ENCODE results near the gene HSP90AB1.
A peak's percentile ranks its signal among the peaks of the same experiment; 100 is the strongest.
"Not testable (repeated sequence)": the region's sequence is repeated elsewhere in the genome, so short reads cannot be mapped to it uniquely, and the experiment has no call there.

The HSP90AB1 gene

GRCh38 chr6:44222486-44223318 lies 24.2 kb upstream of the HSP90AB1 start:
- DNase-seq (ENCODE audit: low read depth), result no peak

DNA sequence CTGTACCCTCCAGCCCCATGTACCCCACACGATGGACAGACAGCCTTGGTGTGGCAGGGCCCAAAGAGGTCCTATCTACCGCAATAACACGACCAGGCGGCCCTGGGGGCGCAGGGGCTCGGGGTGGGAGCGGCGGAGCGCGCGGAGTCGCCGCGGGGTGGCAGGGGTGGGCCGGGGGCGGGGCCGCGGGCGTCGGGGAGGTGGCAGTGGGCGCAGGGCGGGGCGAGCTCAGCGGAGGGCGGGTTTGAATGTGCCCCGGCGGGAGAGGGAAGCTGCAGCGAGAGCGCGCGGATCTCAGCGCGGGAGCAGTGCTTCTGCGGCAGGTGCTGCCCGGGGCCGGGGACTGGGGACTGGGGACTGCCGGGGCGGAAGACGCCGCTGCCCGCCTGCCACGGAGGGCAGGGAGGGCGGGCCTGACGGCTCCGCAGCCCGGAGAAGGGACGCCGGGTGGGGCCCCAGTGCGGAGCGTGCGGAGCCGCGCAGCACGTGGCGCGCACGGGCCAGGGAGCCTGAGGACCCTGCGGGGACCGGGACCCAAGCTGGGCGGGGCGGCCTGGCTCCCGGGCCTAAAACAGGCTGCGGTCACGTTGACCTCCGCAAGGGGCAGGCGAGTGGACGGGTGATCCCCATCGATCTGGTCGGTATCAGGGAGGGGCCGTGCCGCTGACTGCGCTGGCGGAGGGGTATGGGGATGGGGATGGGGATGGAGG lies 23.4 kb upstream of the HSP90AB1 start, which contains the start of gene SLC29A1:
Gene SLC29A1 (plus strand): TSS at position 277 of the 710 bp plus-strand sequence. CDS start 3,719 bp downstream, outside the sequence.
- DNase-seq (ENCODE audit: low read depth), result peak; percentile 75

DNA sequence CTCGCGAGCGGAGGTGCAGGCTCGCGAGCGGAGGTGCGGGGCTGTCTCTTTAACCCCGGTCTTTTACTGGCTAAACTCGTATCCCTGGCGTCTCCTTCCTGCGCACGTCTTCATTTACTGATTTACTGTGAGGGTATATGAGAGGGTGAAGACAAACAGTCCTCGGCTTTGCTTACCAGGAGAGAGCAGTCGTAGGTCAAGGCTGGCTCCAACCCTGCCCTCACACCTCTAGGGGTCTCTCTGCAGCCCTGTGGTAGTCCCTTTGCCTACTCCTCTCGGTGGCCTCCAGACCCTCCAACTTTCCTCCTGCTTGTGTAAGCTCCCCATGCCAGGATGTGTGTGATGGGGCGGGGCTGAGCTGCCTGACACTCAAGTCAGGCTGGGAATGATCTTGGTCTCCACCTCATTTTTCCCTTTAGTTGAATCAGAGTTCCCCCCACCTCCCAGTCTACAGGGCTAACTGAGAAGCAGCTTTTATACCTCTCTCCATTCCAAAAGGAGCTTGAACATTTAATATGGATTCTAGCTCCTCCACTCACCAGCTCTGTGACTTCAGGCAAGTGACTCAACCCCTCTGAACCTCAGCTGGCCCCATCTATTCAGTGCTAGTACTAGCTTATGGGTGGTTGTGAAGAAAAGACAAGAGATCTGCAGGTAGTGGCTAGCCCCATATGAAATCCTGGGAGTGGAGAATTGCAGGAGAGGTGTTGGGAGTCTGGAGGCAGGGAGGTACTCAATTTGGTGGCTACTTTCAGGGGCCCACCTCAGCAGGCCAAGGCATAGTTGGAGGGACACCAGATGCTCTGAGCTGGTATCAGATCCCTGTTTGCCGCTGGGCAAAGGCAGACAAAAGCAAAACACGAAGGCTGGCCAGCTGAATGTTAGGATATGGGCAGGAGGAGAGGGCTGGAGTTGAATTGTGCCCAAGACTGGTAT lies 22.6 kb upstream of the HSP90AB1 start:
- DNase-seq (ENCODE audit: low read depth), result no peak

- no peak for DNase-seq (ENCODE audit: low read depth)
Measured at GRCh38 chr6:44224965-44225305, 22.0 kb upstream of the HSP90AB1 start.

GRCh38 chr6:44225579-44226325 lies 21.1 kb upstream of the HSP90AB1 start:
- DNase-seq (ENCODE audit: low read depth), result no peak

DNA sequence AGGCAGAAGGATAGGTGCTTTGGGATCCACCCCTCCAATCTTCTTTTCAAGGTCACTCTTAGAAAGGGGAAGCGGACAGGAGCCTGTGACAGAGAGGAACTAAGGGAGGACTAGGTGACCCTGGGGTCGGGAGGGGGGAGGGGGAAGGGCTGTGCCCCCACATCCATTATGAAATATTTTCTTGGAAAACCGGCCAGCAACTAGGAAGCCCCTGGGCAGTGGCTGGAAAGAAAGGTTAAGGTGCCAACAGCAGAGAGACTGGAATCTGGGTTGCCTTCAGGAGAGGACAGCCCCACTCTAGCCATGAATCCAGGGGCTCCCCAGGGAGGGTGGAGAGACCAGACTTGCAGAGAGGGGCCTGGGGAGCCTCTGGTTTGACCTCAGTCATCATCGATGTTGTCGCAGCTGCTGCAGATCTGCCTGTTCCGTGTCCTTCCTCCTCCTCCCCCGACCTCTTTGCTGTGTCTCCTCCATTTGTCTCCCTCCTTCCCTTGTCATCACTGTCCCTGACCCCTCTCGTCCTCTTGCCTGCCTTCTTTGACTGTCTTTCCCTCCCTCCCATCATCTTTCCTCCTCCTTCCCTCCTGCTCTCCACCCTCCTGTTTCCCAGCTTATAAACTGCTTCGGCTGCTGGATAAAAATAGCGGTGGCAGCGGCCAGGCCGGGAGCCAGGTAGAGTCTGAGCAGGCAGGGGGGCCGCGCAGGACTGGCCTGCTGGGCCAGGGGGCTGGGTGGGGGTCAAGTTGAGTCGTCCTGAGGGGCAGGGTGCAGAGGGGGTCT lies 20.3 kb upstream of the HSP90AB1 start:
- DNase-seq (ENCODE audit: low read depth), result no peak

DNA sequence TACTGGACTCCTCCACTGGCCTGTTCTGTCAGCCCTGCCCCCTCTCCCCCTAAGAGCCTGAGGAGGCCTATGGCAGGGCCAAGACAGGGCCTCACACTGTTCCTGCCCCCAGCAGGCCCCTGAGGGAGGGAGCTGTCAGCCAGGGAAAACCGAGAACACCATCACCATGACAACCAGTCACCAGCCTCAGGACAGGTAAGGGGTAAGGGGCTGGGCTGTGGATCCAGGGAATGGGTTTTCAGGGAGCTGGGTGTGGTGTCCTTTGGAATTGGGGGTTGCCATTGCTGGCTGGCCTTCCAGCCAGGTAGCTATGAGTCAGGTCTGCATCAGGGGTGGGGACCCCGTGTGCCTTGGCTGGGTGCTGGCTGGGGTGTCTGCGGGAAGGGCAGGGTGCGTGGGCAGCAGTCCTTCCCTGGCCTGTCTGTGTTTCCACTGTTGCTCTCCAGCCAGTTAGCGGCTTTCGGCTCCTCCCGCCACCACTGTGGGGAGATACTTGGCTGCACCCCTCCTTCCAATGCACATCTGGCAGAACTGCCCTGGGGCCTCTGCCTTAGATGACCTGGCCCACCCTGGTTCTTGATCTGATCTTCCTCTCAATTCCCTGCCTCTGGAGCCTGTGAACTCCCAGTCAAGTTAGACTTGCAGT lies 19.6 kb upstream of the HSP90AB1 start:
- DNase-seq (ENCODE audit: low read depth), result no peak

DNA sequence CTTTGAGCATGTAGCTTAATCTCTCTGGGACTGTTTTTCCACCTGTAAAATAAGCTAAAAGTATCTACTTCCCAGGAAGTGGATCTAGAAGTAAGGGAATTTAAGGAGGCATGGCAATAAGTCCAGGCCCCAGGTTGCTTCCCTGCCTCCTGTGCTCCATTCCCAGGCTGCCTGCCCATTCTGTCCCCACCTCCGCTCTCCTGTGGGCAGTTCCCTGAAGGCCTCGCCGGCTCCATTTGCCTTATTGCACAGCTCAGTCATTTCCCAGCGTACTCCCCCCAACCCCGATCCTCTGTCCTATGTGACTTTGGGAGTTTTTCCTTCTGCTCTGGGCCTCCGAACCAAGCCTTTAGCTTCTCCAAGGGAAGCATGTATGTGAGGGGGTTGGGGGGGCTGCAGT lies 18.9 kb upstream of the HSP90AB1 start:
- DNase-seq (ENCODE audit: low read depth), result no peak

DNA sequence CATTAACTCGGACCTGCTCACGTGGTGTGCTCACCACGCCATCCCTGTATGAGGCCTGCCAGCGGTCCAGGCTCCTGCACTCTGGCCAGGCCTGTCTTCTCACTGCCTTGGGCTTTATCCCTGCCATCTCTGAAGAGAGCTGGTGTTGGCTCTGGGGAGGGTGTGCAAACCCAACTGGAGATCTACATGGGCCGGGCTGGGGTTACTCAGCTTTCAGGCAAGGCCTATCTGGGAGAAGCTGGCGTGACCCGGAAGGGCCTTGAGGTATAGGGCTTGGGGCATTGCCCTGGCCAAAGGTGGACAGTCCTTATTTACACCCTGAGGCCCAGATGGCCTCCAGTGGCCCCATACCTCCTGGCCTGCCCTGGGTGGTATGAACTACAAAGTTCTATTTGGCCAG lies 18.5 kb upstream of the HSP90AB1 start:
- no peak for DNase-seq (ENCODE audit: low read depth)

DNA sequence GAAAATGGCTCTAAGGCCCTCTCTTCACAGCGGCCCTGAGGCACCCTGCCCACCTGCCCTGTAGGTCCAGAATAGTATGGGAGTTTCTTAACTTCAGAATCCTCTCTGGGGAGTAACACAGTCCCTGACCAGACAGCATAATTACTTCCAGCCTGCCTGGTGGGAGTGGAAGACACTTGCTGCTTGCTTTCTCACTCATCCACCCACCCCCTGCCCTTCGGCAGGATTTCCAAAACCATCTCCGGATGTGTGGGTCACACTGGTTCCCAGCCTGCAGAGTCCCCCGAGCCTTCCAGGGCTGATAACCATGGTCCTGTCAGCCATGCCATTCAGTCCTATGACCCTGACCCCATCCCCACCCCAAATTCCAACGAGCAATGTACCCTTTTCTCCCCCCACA lies 18.1 kb upstream of the HSP90AB1 start:
- DNase-seq (ENCODE audit: low read depth), result no peak

DNA sequence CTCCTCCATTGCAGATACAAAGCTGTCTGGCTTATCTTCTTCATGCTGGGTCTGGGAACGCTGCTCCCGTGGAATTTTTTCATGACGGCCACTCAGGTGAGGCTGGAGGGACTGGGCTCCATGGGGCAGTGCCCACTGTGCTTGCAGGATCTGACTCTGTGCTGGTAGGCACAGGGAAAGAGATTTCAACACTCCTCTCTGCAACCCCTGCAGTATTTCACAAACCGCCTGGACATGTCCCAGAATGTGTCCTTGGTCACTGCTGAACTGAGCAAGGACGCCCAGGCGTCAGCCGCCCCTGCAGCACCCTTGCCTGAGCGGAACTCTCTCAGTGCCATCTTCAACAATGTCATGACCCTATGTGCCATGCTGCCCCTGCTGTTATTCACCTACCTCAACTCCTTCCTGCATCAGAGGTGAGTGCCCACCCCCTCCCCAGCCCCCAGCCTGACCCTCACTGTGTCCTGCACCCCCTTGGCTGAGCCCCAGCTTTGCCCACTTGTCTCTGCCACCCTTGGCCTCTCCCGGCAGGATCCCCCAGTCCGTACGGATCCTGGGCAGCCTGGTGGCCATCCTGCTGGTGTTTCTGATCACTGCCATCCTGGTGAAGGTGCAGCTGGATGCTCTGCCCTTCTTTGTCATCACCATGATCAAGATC lies 17.4 kb upstream of the HSP90AB1 start:
- DNase-seq (ENCODE audit: low read depth), result no peak

DNA sequence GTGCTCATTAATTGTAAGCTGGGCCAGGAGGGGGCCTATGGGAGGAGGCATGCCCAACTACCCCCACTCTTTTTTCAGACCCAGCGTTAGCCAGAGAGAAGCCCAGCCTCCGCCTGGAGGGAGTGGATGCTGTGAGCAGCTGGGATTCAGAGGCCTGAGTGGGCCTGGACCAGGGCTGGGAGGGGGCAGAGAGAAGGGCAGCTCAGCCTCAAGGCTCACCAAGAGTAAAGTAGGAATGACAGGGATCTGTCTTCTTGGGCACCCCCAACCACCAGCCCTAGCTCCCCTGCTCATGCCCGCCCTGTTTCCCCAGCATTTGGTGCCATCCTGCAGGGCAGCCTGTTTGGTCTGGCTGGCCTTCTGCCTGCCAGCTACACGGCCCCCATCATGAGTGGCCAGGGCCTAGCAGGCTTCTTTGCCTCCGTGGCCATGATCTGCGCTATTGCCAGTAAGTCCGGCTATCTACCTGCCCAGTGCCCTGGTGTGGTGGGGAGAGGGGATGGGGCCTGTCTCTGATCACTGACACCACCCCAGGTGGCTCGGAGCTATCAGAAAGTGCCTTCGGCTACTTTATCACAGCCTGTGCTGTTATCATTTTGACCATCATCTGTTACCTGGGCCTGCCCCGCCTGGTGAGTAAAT lies 16.7 kb upstream of the HSP90AB1 start:
- DNase-seq (ENCODE audit: low read depth), result no peak

DNA sequence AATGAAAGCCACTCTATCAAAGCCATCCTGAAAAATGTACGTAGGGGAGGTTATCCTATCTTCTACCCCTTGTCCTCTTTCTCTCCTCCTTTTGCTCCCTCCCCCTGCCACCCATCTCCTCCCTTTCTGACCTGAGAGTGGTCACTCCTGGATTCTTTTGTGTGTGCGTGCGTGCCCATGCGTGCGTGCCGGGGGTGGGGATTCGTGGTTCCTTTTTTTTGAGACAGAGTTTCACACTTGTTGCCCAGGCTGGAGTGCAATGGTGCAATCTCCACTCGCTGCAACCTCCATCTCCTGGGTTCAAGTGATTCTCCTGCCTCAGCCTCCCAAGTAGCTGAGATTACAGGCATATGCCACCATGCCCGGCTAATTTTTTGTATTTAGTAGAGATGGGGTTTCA lies 15.5 kb upstream of the HSP90AB1 start:
- DNase-seq (ENCODE audit: low read depth), result not testable (repeated sequence)

DNA sequence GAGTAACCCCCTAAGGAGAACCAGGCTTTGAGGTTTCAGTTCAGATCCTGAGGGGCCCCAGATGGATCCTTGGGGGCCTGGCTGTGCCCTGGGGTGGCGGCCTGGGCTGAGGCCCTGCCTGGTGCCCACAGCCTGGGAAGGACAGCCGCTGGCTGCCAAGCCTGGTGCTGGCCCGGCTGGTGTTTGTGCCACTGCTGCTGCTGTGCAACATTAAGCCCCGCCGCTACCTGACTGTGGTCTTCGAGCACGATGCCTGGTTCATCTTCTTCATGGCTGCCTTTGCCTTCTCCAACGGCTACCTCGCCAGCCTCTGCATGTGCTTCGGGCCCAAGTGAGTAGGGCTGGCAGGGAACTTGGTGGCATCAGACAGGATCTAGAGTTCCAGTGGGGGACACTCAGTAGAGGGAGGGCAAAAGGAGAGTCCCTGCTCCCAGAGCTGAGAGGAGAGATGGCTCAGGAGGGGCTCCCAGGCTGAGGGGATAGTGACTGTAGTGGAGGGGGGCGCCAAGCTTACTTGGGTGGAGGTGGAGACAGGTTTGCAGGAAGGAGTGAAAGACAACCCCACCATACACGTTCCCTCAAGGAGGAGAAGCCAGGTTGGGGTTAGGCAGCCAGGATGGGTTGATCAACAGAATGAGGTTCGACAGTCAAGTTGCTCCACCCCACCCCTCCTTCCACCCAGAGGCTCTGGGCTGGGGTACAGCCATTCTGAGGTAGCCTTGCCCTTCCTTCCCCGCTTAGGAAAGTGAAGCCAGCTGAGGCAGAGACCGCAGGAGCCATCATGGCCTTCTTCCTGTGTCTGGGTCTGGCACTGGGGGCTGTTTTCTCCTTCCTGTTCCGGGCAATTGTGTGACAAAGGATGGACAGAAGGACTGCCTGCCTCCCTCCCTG lies 14.0 kb upstream of the HSP90AB1 start:
- no peak for DNase-seq (ENCODE audit: low read depth)

- DNase-seq (ENCODE audit: low read depth), result no peak
Measured at GRCh38 chr6:44233567-44234100, 13.3 kb upstream of the HSP90AB1 start.

GRCh38 chr6:44234101-44235025 lies 12.5 kb upstream of the HSP90AB1 start:
- no peak for DNase-seq (ENCODE audit: low read depth)

GRCh38 chr6:44235269-44235668 lies 11.6 kb upstream of the HSP90AB1 start:
- DNase-seq (ENCODE audit: low read depth), result no peak

All from activated T-helper 1 cell treated with Interleukin-2 at 50 U/mL for 16 hours (primary cell).